Measurements from ENCODE around the gene NPHP1. TPM values are rescaled to one million over a fixed set of nuclear protein-coding genes. Genes with fewer than 3 reads are reported as not detected.
"Not testable (repeated sequence)": the region's sequence is repeated elsewhere in the genome, so short reads cannot be mapped to it uniquely, and the experiment has no call there.

Gene NPHP1
- total RNA-seq, 1 donor from 2014 or later = 2.6 TPM

- H3K9me3 Mint-ChIP-seq (ENCODE audit: low read depth) = no peaks in the 10 kb centered on the region
- peak overlapping the region; percentile 71 for H3K27ac Mint-ChIP-seq (ENCODE audit: unreplicated experiment)
- H3K4me3 Mint-ChIP-seq (ENCODE audit: unreplicated experiment) = no peak overlapping the region
- peaks cover 37% of the 10 kb centered on the region for H3K4me1 Mint-ChIP-seq (ENCODE audit: low read depth)
- no peak for TF ChIP-seq CTCF (IDR thresholded peaks at IDR 0.05)
- no peaks in the 10 kb centered on the region for H3K27me3 Mint-ChIP-seq (ENCODE audit: low read depth)
- no peaks in the 10 kb centered on the region for H3K36me3 Mint-ChIP-seq (ENCODE audit: low read depth)
- DNase-seq (ENCODE audit: low spot score) = no peak
Measured at GRCh38 chr2:110099471-110100225, 105.2 kb downstream of the NPHP1 start.

GRCh38 chr2:110099038-110099425 lies 105.8 kb downstream of the NPHP1 start:
- no peak for DNase-seq (ENCODE audit: low spot score)
- Mint-ChIP-seq H3K36me3 (ENCODE audit: low read depth) (no peaks in the 10 kb centered on the region), H3K9me3 (ENCODE audit: low read depth) (no peaks in the 10 kb centered on the region), H3K27ac (ENCODE audit: unreplicated experiment) (no peak overlapping the region), H3K4me3 (ENCODE audit: unreplicated experiment) (no peak overlapping the region), H3K27me3 (ENCODE audit: low read depth) (no peaks in the 10 kb centered on the region), H3K4me1 (ENCODE audit: low read depth) (peaks cover 34% of the 10 kb centered on the region)
- no peak for TF ChIP-seq CTCF (IDR thresholded peaks at IDR 0.05)

- H3K36me3 Mint-ChIP-seq (ENCODE audit: low read depth) = no peaks in the 10 kb centered on the region
- no peak for TF ChIP-seq CTCF (IDR thresholded peaks at IDR 0.05)
- H3K4me3 Mint-ChIP-seq (ENCODE audit: unreplicated experiment) = no peak overlapping the region
- no peaks in the 10 kb centered on the region for H3K27me3 Mint-ChIP-seq (ENCODE audit: low read depth)
- no peak overlapping the region for H3K27ac Mint-ChIP-seq (ENCODE audit: unreplicated experiment)
- no peak for DNase-seq (ENCODE audit: low spot score)
- peaks cover 29% of the 10 kb centered on the region for H3K4me1 Mint-ChIP-seq (ENCODE audit: low read depth)
- no peaks in the 10 kb centered on the region for H3K9me3 Mint-ChIP-seq (ENCODE audit: low read depth)
Measured at GRCh38 chr2:110097506-110098220, 107.2 kb downstream of the NPHP1 start.

GRCh38 chr2:110095994-110096633 lies 108.7 kb downstream of the NPHP1 start:
- DNase-seq (ENCODE audit: low spot score) = no peak
- Mint-ChIP-seq H3K4me1 (ENCODE audit: low read depth) (peaks cover 14% of the 10 kb centered on the region), H3K36me3 (ENCODE audit: low read depth) (no peaks in the 10 kb centered on the region), H3K9me3 (ENCODE audit: low read depth) (no peaks in the 10 kb centered on the region), H3K4me3 (ENCODE audit: unreplicated experiment) (no peak overlapping the region), H3K27me3 (ENCODE audit: low read depth) (no peaks in the 10 kb centered on the region), H3K27ac (ENCODE audit: unreplicated experiment) (no peak overlapping the region)
- no peak for TF ChIP-seq CTCF (IDR thresholded peaks at IDR 0.05)

- not testable (repeated sequence) for H3K36me3 Mint-ChIP-seq (ENCODE audit: low read depth); H3K4me1 Mint-ChIP-seq (ENCODE audit: low read depth); DNase-seq (ENCODE audit: low spot score); H3K27me3 Mint-ChIP-seq (ENCODE audit: low read depth); H3K4me3 Mint-ChIP-seq (ENCODE audit: unreplicated experiment); H3K9me3 Mint-ChIP-seq (ENCODE audit: low read depth)
- H3K27ac Mint-ChIP-seq (ENCODE audit: unreplicated experiment) = peak overlapping the region; percentile 8
Measured at GRCh38 chr2:110094884-110095534, 109.8 kb downstream of the NPHP1 start.

DNA sequence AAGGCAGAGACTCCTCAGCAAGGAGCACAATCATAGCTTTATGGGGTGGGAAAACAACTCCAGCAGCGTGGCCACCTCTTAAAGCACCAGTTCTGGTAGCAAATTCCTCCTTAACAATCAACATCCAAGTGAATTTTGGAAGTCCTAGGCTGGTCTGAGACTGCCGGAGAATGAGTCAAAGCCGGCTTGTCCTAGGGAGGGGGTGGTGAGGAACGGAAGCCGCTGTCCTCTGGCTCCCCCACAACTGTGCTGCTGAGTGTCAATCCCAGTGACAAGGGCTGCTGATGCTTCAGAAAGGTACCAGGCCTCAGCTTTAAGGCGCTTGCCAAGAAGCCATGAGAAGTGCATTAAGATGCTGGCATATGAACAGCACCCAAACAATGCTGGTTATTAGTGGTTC lies 110.9 kb downstream of the NPHP1 start:
- not testable (repeated sequence) for H3K27ac Mint-ChIP-seq (ENCODE audit: unreplicated experiment); H3K4me1 Mint-ChIP-seq (ENCODE audit: low read depth); DNase-seq (ENCODE audit: low spot score); H3K27me3 Mint-ChIP-seq (ENCODE audit: low read depth); H3K36me3 Mint-ChIP-seq (ENCODE audit: low read depth); H3K9me3 Mint-ChIP-seq (ENCODE audit: low read depth); H3K4me3 Mint-ChIP-seq (ENCODE audit: unreplicated experiment)

- not testable (repeated sequence) for H3K36me3 Mint-ChIP-seq (ENCODE audit: low read depth); H3K4me3 Mint-ChIP-seq (ENCODE audit: unreplicated experiment); H3K27ac Mint-ChIP-seq (ENCODE audit: unreplicated experiment); H3K27me3 Mint-ChIP-seq (ENCODE audit: low read depth); DNase-seq (ENCODE audit: low spot score); H3K4me1 Mint-ChIP-seq (ENCODE audit: low read depth); H3K9me3 Mint-ChIP-seq (ENCODE audit: low read depth)
Measured at GRCh38 chr2:110090164-110090563, 114.6 kb downstream of the NPHP1 start.

DNA sequence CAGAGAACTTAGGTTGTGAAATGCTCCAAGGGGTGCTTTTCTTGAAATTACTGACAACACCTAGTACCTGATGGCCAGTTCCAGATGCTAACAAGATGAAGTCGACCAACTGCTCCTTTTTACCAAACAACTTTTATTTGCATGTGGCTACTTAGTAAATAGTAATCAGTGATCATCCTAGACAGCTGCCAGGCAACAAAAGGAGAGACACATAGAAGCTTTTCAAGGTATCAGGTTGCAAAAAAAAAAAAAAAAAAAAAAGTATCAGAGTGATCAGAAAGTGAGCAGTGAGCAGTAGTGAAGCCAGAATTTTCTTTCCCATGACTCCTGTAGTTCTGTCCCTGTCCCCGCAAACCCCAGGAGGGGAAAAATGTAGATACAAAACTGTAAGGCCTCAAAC lies 121.1 kb downstream of the NPHP1 start:
- not testable (repeated sequence) for H3K36me3 Mint-ChIP-seq (ENCODE audit: low read depth); H3K4me1 Mint-ChIP-seq (ENCODE audit: low read depth); H3K27ac Mint-ChIP-seq (ENCODE audit: unreplicated experiment); DNase-seq (ENCODE audit: low spot score); H3K4me3 Mint-ChIP-seq (ENCODE audit: unreplicated experiment); H3K27me3 Mint-ChIP-seq (ENCODE audit: low read depth); H3K9me3 Mint-ChIP-seq (ENCODE audit: low read depth)
